ENCODE data around the gene ITPKC.
A peak's percentile ranks its signal among the peaks of the same experiment; 100 is the strongest.

Gene ITPKC

DNA sequence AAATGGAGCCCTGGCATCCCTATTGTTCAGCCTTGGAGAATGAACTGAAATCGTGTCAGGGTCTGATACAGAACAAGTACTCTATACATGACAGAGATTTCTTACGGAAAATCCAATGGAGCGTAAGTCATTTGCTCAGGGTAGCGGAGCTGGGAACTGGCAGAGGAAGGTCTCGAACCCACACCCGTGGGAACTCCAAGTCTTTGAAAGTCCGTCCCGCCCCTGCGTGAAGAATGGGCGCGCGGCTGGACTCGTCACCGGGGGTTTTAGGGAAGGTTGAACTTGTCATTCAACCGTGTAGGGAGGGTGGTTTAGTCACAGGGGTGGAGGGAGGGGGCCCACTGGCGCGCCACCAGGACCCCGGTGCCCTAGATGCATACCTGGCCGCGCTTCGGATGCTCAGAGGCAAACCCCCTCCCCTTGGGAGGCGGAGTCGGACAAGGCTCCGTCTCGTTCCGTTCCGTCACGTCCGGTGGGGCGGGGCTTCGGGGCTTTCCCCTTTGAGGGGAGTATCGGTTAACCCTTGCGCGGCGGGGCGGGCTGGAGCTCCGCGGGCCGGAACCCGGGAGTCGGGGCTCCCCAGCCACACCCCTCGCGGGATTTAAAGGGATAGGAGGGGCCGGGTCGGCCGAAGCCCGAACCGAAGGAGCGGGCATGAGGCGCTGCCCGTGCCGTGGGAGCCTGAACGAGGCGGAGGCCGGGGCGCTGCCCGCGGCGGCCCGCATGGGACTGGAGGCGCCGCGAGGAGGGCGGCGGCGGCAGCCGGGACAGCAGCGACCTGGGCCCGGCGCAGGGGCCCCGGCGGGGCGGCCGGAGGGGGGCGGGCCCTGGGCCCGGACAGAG, at the start of gene ITPKC, which contains the start of gene COQ8B:
TSS of gene ITPKC (plus strand) at position 631 of the 843 bp plus-strand sequence. CDS start at position 655, 24 bp downstream.
TSS of gene COQ8B (minus strand) at position 405 of the 843 bp plus-strand sequence. CDS start 2,254 bp downstream, outside the sequence.
- DNase-seq, result peak; percentile 87

DNA sequence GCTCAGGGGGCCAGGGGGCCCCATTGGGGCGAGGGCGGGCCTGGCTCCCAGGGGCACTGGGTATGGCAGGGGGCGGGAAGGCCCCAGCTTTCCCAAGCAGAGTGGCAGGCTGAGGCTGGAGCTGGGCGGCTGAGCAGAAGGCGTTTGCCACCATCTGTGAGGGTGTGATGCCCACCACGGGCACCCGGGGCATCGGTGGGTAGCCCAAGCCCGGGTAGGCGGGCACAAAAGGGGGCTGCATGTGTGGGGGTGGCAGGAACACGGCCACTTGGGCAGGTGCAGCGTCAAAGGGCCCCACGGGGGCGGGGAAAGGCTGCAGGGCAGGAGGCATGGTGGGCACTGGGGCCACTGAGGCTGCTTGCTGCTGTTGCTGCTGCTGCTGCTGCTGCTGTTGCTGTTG, 49.3 kb upstream of the ITPKC start:
- DNase-seq, result no peak

- no peak for DNase-seq
Measured at GRCh38 chr19:40668991-40669614, 47.8 kb upstream of the ITPKC start.

GRCh38 chr19:40671404-40671803, 45.5 kb upstream of the ITPKC start:
- DNase-seq, result no peak

DNA sequence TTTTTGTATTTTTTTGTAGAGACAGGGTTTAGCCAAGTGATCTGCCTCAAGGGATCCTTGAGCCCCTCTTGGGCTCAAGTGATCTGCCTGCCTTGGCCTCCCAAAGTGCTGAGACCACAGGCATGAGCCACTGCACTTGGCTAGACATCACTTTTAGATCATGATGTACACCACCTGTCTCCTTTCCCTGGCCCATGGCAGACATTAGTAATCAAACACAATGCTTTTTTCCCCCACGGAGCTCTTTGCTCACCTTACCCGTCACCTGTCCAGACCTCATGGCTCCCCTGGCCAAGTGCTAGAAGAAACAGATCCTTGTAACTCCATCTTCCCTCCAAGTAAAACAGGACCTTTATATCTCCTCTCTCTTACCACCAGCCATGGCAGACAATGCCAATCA, 44.9 kb upstream of the ITPKC start:
- DNase-seq, result no peak

GRCh38 chr19:40672573-40673299, 44.2 kb upstream of the ITPKC start:
- no peak for DNase-seq

- DNase-seq, result no peak
Measured at GRCh38 chr19:40673397-40673796, 43.5 kb upstream of the ITPKC start.

GRCh38 chr19:40674291-40674690, 42.6 kb upstream of the ITPKC start:
- DNase-seq, result peak; percentile 30

DNA sequence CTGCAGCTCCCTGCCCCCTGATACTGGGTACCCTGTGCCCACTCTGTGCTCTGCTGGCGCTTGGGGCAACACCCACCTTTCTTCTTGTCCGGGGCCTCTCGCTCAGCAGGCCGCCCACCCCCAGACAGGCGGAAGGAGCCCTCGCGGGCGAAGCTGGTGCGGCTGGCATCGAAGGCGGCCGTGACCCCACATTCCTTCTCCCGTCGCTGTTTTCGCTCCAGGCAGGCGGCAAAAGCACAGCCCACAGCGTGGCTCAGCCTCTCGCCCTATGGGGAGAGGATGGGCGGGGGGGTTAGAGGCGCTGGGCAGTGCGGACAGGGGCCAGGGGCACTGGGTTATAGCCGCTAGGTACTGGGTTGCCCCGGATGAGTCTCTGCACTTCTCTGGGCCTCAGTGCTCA, 39.8 kb upstream of the ITPKC start:
- no peak for DNase-seq

DNA sequence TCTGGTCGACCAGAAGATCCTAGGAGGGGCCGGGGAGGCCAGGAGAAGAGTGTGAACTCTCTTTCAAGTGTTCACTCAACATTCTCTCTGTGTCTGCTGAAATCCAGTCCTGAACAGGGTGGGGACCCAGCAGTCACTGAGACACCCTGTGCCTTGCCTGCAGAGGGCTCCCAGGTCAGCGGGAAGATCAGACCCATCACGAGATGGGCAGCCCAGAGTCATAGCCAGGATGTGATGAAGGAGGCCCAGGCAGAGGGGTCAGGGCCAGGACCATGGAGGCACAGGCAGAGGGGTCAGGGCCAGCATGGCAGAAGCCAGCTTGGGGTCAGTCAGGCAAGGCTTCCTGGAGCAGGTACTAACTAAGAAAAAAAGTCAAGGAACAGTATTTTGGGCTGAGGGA, 35.9 kb upstream of the ITPKC start:
- DNase-seq, result no peak

DNA sequence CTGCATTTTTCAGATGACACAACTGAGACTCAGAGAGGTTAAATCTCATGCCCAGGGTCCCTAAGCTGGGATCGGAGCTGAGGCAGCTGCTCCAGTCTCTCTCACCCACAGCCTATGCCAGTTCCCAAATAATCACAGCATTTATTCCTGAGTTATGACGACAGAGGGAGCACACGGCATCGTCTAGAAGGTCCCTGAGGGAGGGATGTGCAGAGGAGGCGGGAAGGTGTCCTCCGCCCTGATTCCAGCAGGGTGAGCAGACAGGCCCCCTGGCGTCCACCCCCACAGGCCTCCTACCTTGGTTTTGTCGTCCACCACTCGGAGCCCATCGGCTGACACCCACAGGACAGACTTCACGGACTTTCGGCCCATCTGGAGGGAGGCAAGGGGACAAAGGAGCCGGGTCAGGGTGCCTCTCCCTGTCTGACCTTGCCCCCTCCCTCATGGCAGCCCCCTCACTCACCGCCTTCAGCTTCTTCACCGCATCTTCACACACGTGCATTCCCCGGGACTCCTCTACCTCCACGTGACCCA, 34.4 kb upstream of the ITPKC start:
- no peak for DNase-seq

- DNase-seq, result no peak
Measured at GRCh38 chr19:40683437-40683836, 33.5 kb upstream of the ITPKC start.

GRCh38 chr19:40684280-40684679, 32.6 kb upstream of the ITPKC start:
- DNase-seq, result no peak

DNA sequence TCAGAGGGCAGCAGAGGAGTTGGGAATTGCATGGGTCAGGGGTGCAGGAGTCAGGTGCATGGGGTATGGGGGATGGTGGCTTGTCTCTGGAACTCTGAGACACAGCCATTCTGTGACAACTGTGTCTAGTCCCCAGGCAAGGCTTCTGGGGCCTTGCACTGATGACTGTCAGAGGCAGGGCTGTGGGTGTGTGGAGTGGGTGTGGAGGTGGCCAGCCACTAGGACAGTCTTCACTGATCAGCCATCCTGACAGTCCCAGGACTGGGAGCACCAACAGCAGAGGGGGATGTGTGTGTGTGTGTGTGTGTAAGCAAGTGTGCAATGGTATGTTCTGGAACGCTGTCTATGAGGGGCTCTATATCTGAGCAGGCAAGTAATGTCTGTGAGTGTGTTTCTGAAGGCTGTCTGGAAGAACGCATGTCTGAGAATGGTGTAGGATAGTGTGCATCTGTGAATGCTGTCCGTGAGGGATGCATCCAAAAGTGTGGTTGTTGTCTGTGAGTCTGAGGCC, 31.8 kb upstream of the ITPKC start:
- DNase-seq, result no peak

DNA sequence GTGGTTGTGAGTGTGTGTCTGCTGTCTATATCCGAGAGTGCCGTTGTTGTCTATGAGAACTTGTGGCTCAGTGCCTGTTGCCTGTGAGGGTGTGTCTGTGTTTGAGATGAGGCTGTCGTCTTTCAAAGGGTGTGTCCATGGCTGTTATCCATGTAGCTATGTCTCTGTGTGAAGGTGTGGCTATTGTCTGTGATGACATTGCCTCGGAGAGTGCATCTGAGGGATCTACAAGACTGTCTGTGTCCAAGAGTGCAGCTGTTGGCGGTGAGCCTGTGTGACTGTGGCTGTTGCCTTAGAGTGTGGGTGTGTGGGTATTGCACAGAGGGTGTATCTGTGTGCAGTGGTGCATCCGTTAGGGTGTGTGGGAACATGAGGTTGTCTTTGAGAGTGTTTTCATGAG, 31.3 kb upstream of the ITPKC start:
- no peak for DNase-seq

- no peak for DNase-seq
Measured at GRCh38 chr19:40686882-40687524, 29.9 kb upstream of the ITPKC start.

DNA sequence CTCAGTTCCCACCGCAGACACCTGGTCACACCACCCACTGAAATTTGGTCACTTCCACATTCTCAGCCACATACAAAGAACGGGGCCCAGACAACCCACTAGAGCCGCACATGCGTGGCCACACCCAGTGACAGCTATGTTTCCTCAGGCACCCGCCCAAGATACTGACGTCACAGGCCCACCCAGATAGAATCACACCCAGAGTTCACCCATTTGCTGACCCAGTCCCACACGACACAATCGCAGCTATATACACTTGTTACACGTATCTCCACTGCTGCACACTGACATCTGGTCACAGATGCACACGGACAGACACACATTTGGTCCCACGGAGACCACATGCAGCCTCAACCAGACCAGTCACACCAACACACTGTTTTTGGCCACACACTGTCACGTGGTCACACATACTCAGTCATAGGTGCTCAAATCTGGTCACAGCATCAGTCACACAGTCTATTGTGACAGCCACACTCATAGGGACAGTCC, 29.3 kb upstream of the ITPKC start:
- no peak for DNase-seq

DNA sequence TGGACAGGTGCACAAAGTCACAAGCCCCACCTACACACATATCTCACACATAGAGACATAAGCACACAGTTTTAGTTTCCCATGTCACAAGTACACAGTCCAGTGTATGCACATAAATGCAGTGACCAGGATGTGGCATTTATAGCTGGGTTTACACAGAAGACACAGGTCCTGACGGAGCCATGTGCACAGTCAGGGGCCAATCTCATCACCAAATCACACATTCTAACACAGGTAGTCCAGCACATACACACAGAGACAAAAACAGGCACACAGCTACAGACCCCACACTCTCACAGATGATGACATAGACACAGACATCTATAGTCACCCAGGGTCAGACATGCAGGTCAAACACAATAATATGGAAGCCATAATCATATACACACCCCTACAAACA, 28.6 kb upstream of the ITPKC start:
- DNase-seq, result no peak

DNA sequence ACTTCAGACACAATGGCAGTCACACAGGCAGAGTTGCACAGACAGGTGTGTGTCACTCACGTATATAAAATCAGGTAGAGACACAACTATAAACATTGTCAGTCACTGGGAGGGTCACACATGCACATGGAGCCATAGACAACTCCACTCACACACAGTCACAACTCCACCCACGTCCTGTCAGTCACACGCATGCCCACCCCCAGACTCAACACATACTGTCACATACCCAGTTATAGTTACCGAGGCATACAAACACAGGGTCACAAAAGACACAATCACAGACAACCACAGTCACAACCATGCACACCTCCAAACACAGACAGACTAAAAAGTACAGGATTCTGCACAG, 27.9 kb upstream of the ITPKC start:
- no peak for DNase-seq

- no peak for DNase-seq
Measured at GRCh38 chr19:40689339-40690049, 27.4 kb upstream of the ITPKC start.

DNA sequence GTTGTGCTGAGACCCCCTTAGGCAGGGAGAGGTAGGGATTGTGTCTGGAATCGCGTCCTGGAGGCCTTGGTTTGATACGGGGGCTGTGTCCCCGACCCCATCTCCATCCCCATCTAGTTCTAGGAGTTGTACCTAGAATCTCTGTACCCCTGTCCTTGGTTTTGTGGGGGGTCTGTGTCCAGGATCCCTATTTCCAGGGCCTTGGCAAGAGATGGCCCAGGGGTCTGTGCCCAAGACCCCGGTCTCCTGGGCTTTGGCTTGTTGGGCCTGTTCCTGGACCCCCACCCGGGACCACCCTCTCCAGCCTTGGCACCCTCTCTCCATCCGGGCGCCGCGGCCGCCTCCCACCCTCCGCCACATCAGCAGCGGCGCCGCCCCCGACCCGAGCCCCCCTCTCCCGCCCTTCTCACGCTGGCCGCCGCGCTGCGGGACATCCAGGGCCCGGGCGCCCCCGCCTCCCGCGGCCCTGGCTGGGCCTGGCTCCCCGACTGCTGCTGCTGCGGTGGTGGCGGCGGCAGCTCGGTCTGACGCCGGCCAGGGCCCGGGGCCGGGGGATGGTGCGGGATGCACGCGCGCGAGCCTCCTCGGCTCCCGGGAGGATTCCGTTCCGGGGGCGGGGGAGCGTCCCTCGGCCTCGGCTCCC, 26.7 kb upstream of the ITPKC start, which contains the start of gene NUMBL:
TSS of gene NUMBL (minus strand) at position 602 of the 643 bp plus-strand sequence. CDS start at position 434, 168 bp downstream.
- no peak for DNase-seq
